Heart right ventricle (tissue), 16 donors: ENCODE data around the gene UBB. TPM values are rescaled to one million over a fixed set of nuclear protein-coding genes. Genes with fewer than 3 reads are reported as not detected.

ENCODE experiments used
- ATAC-seq, 8 donors: fragments of 200-7000 bp; cut with Tn5 transposase; one replicate each; pipeline ENCODE4 v1.9.1; 2020; ENCODE audit warnings: mild to moderate bottlenecking in 8 of 8, moderate library complexity in 8 of 8, moderate number of reproducible peaks in 1 of 8
- DNase-seq, 2 donors: peaks; one replicate each; pipeline ENCODE4 v3.0.0-alpha.2; 2020
- H3K27ac ChIP-seq, 10 donors: fragments of 200-600 bp; sonication (generic) in 2 of 10; one replicate each; pipeline versions ENCODE4 v1.5.0 to v1.8.0; 2020 to 2022; ENCODE audit warnings: mild to moderate bottlenecking in 3 of 10
- H3K27me3 ChIP-seq, 7 donors: fragments of 200-600 bp; one replicate each; pipeline ENCODE4 v1.8.0; 2021 to 2022; ENCODE audit warnings: mild to moderate bottlenecking in 2 of 7
- H3K36me3 ChIP-seq, 9 donors: fragments of 200-600 bp; sonication (generic) in 1 of 9; one replicate each; pipeline versions ENCODE4 v1.5.0 to v1.8.0; 2020 to 2022; ENCODE audit warnings: mild to moderate bottlenecking in 2 of 9
- H3K4me1 ChIP-seq, 9 donors: fragments of 200-600 bp; sonication (generic) in 1 of 9; one replicate each; pipeline versions ENCODE4 v1.5.0 to v1.8.0; 2020 to 2022; ENCODE audit warnings: mild to moderate bottlenecking in 4 of 9
- H3K4me3 ChIP-seq, 10 donors: fragments of 200-600 bp; sonication (generic) in 2 of 10; one replicate each; pipeline versions ENCODE4 v1.5.0 to v1.8.0; 2020 to 2022; ENCODE audit warnings: mild to moderate bottlenecking in 7 of 10, moderate library complexity in 2 of 10
- H3K9me3 ChIP-seq, 11 donors: fragments of 200-600 bp in 10 of 11; sonication (generic) in 2 of 11; one replicate each; pipeline versions ENCODE4 v1.5.0 to v1.8.0; 2013 to 2022; ENCODE audit warnings: mild to moderate bottlenecking in 2 of 11, control low read depth in 1 of 11, moderate library complexity in 1 of 11
- CTCF ChIP-seq, 9 donors: fragments of 200-600 bp; sonication (generic) in 2 of 9; IDR thresholded peaks; one replicate each; pipeline versions ENCODE4 v1.5.0 to v1.8.0; 2021 to 2022; ENCODE audit warnings: antibody characterized with exemption in 9 of 9, mild to moderate bottlenecking in 5 of 9, moderate library complexity in 1 of 9
- WGBS, 2 donors: extraction: QIAGEN DNeasy Blood & Tissue Kit; methylation state at CpG; one replicate each; pipeline ENCODE4 v1.1.7; 2013; ENCODE audit warnings: inconsistent platforms in 1 of 2; 5-methylcytosine and 5-hydroxymethylcytosine counted together
- intact Hi-C, 10 donors: fragments of 100-400 bp; cut with DNase I; formaldehyde crosslinking; loops; one replicate each; pipeline versions ENCODE4 v1.11.1 to v1.14.2; 2022
- polyA plus RNA-seq, 2 donors: library from polyadenylated mRNA; stranded (reverse); fragments of 200-250 nt; gene quantifications; one replicate each; pipeline ENCODE4 v1.2.3, GENCODE V29; 2013
- total RNA-seq, 10 donors: library from RNA; stranded (reverse); fragmentation: NEBNext Ultra II Directional in 3 of 10; extraction: Animal tissue kit (Norgen Biotek cat#: 25700) in 3 of 10; gene quantifications; one replicate each; pipeline versions ENCODE4 v1.2.1 to v1.2.4, GENCODE V29; 2021 to 2023
- donor health status: Arrhythmogenic right ventricular cardiomyopathy.
- donor health status: ischemic (EF 13 %, LVEDD 7.1; RV severe dilation, severe dysfunction).
- donor health status: healthy with polysubstance abuse.
- donor health status: DM: no; HTN: yes; CAD: no.
- donor health status: DM: no; HTN: no; CAD: no.
- donor health status: ischemic (EF 25% LVEDD 6.9; RV normal size, moderate dysfunction).
- donor health status: ischemic (EF 25% LVEDD 5.7; RV mildly dilated, moderate dysfunction).
- donor health status: healthy.
- donor health status: DM: yes; HTN: yes; CAD: no.
- donor health status: Ischemic cardiomyopathy.
- donor health status: ischemic (EF 35%, LVEDD 5.7; RV mildly dilated, moderate dysfunction).
- donor health status: nonischemic (EF 11% LVEDD 7.7; RV severe dilation, severe dysfunction).
- donor health status: DM: yes; HTN: yes; CAD: no.
- donor health status: PGD.
- donor health status: ischemic (EF 29% LVEDD 5.4; RV normal size, mild dysfunction).
- donor health status: nonischemic (EF 23%, LVEDD 6.1; RV moderate dilation, normal function).

The UBB gene
- total and polyA plus RNA-seq, 12 donors = 400 to 2,151 (median 1,794) TPM

- DNase-seq = no peak
- intact Hi-C loops = no loop called here
- Histone ChIP-seq H3K27me3 (peaks cover 0 to 16% (median 10%) of the 10 kb centered on the region in 7 donors), H3K36me3 (peaks cover 0 to 30% (median 7%) of the 10 kb centered on the region in 9 donors), H3K9me3 (no peaks in the 10 kb centered on the region), H3K4me1 (peaks cover 0 to 16% (median 12%) of the 10 kb centered on the region in 9 donors), H3K27ac (no peak overlapping the region), H3K4me3 (no peak overlapping the region)
- no peak for ATAC-seq
- 96 to 97% methylated on average over 6 of the region's 6 CpGs for WGBS, 2 donors
- TF ChIP-seq CTCF (IDR thresholded peaks at IDR 0.05) = no peak
Observed at GRCh38 chr17:16348586-16348985, 32.3 kb upstream of the UBB start.

- Histone ChIP-seq H3K4me3 (no peak overlapping the region), H3K36me3 (peaks cover 0 to 22% (median 4%) of the 10 kb centered on the region in 9 donors), H3K9me3 (no peaks in the 10 kb centered on the region), H3K27me3 (peaks cover 0 to 16% (median 10%) of the 10 kb centered on the region in 7 donors), H3K27ac (no peak overlapping the region), H3K4me1 (peaks cover 0 to 18% (median 12%) of the 10 kb centered on the region in 9 donors)
- ATAC-seq (no peak), DNase-seq (no peak)
- 96 to 97% methylated on average over 5 of the region's 5 CpGs for whole genome bisulfite sequencing, 2 donors
- TF ChIP-seq CTCF (IDR thresholded peaks at IDR 0.05) = no peak
- intact Hi-C loops = no loop called here
Observed at GRCh38 chr17:16349431-16349830, 31.5 kb upstream of the UBB start.

DNA sequence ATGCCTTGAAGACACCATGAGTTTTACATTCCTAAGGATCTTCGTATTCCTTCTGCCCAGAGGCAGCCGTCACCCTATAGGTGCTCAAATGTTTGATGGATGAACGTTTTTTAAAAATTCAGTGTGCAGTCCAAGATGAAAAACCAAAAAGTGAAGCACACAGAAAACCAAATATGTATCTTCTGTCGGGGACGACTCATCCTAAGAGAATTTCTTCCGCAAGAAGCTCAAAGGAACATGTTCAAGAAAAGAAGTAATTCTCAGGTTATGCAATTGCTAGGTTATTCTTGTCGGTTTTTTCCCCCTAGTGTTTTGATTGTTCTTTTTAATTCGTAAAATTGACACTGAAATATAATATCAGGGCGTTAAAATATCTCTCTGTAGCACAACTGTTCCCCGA, 29.1 kb upstream of the UBB start:
- DNase-seq (no peak), ATAC-seq (no peak)
- peaks cover 0 to 18% (median 12%) of the 10 kb centered on the region in 9 donors for H3K4me1 ChIP-seq
- WGBS, 2 donors = 52 to 53% methylated on average over 10 of the region's 10 CpGs
- peak overlapping the region in 7 of 10 donors; percentile 54 to 73 (median 67) for H3K4me3 ChIP-seq
- no peaks in the 10 kb centered on the region for H3K9me3 ChIP-seq
- intact Hi-C loops = loop anchor here in 1 of 10 donors (2.0 kb wide), 1 partner anchor 65 kb away; no protein-coding TSS in a partner anchor
- peaks cover 0 to 19% (median 4%) of the 10 kb centered on the region in 9 donors for H3K36me3 ChIP-seq
- no peak for TF ChIP-seq CTCF (IDR thresholded peaks at IDR 0.05)
- H3K27me3 ChIP-seq = peaks cover 0 to 16% (median 10%) of the 10 kb centered on the region in 7 donors
- H3K27ac ChIP-seq = no peak overlapping the region

GRCh38 chr17:16352303-16352666, 28.6 kb upstream of the UBB start:
- no peak for DNase-seq
- H3K9me3 ChIP-seq = no peaks in the 10 kb centered on the region
- 3 to 4% methylated on average over 25 of the region's 25 CpGs for WGBS, 2 donors
- H3K27me3 ChIP-seq = peaks cover 0 to 16% (median 10%) of the 10 kb centered on the region in 7 donors
- no peak for TF ChIP-seq CTCF (IDR thresholded peaks at IDR 0.05)
- peak overlapping the region; percentile 32 to 73 (median 66) for H3K4me3 ChIP-seq
- peak in 5 of 8 donors; percentile 5 to 54 (median 26) for ATAC-seq
- peaks cover 0 to 19% (median 4%) of the 10 kb centered on the region in 9 donors for H3K36me3 ChIP-seq
- H3K4me1 ChIP-seq = peaks cover 0 to 18% (median 12%) of the 10 kb centered on the region in 9 donors
- intact Hi-C loops = loop anchor here in 1 of 10 donors (2.0 kb wide), 1 partner anchor 65 kb away; no protein-coding TSS in a partner anchor
- peak overlapping the region in 1 of 10 donors; percentile 14 for H3K27ac ChIP-seq
